ENCODE measurements around the gene DNAH17.

Gene DNAH17

GRCh38 chr17:78476973-78477372 is 100.2 kb downstream of the DNAH17 start:
- Histone ChIP-seq H3K27ac (ENCODE audit: low read length) (no peak overlapping the region), H3K27me3 (ENCODE audit: control insufficient read depth, insufficient read depth, low read length) (no peaks in the 10 kb centered on the region), H3K36me3 (ENCODE audit: control insufficient read depth, insufficient read depth, low read length) (no peaks in the 10 kb centered on the region), H3K9me3 (ENCODE audit: control insufficient read depth, insufficient read depth, low read length) (no peaks in the 10 kb centered on the region), H3K4me1 (ENCODE audit: control insufficient read depth, insufficient read depth, low read length) (no peaks in the 10 kb centered on the region), H3K4me3 (ENCODE audit: low read length) (no peak overlapping the region)
- DNase-seq (ENCODE audit: low read depth, low spot score): no peak
- no CpG with 5 or more reads among the region's 5 CpGs for WGBS (ENCODE audit: insufficient coverage, insufficient read length)

DNA sequence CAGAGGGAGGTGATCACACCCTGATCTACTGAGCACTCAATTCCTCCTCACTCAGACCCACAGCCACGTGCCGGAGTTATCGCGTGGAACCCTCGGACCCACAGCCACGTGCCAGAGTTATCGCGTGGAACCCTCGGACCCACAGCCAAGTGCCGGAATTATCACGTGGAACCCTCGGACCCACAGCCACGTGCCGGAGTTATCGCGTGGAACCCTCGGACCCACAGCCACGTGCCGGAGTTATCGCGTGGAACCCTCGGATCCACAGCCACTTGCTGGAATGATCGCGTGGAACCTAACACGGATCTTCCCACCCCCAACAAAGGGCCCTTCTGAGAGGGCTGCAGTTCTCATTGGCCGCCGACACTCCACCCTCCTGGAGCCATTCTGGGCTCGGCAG is 101.0 kb downstream of the DNAH17 start:
- no peak overlapping the region for H3K4me3 ChIP-seq (ENCODE audit: low read length)
- no peak for DNase-seq (ENCODE audit: low read depth, low spot score)

GRCh38 chr17:78475211-78475610 is 102.0 kb downstream of the DNAH17 start:
- Histone ChIP-seq H3K9me3 (ENCODE audit: control insufficient read depth, insufficient read depth, low read length) (no peaks in the 10 kb centered on the region), H3K4me1 (ENCODE audit: control insufficient read depth, insufficient read depth, low read length) (no peaks in the 10 kb centered on the region), H3K36me3 (ENCODE audit: control insufficient read depth, insufficient read depth, low read length) (no peaks in the 10 kb centered on the region), H3K27ac (ENCODE audit: low read length) (no peak overlapping the region), H3K4me3 (ENCODE audit: low read length) (no peak overlapping the region), H3K27me3 (ENCODE audit: control insufficient read depth, insufficient read depth, low read length) (no peaks in the 10 kb centered on the region)
- no peak for DNase-seq (ENCODE audit: low read depth, low spot score)
- no CpG with 5 or more reads among the region's 16 CpGs for WGBS (ENCODE audit: insufficient coverage, insufficient read length)

More for the DNA sequence above, 101.0 kb downstream of the DNAH17 start:
- H3K27me3 ChIP-seq (ENCODE audit: control insufficient read depth, insufficient read depth, low read length): no peaks in the 10 kb centered on the region
- no peaks in the 10 kb centered on the region for H3K9me3 ChIP-seq (ENCODE audit: control insufficient read depth, insufficient read depth, low read length)
- no peaks in the 10 kb centered on the region for H3K36me3 ChIP-seq (ENCODE audit: control insufficient read depth, insufficient read depth, low read length)
- no CpG with 5 or more reads among the region's 28 CpGs for whole genome bisulfite sequencing (ENCODE audit: insufficient coverage, insufficient read length)
- H3K4me1 ChIP-seq (ENCODE audit: control insufficient read depth, insufficient read depth, low read length): no peaks in the 10 kb centered on the region
- no peak overlapping the region for H3K27ac ChIP-seq (ENCODE audit: low read length)

GRCh38 chr17:78474614-78475146 is 102.5 kb downstream of the DNAH17 start:
- no peak overlapping the region for H3K27ac ChIP-seq (ENCODE audit: low read length)
- H3K27me3 ChIP-seq (ENCODE audit: control insufficient read depth, insufficient read depth, low read length): no peaks in the 10 kb centered on the region
- H3K36me3 ChIP-seq (ENCODE audit: control insufficient read depth, insufficient read depth, low read length): no peaks in the 10 kb centered on the region
- WGBS (ENCODE audit: insufficient coverage, insufficient read length): no CpG with 5 or more reads among the region's 18 CpGs
- no peaks in the 10 kb centered on the region for H3K9me3 ChIP-seq (ENCODE audit: control insufficient read depth, insufficient read depth, low read length)
- H3K4me1 ChIP-seq (ENCODE audit: control insufficient read depth, insufficient read depth, low read length): no peaks in the 10 kb centered on the region
- no peak overlapping the region for H3K4me3 ChIP-seq (ENCODE audit: low read length)
- DNase-seq (ENCODE audit: low read depth, low spot score): no peak

- no CpG with 5 or more reads among the region's 12 CpGs for WGBS (ENCODE audit: insufficient coverage, insufficient read length)
- DNase-seq (ENCODE audit: low read depth, low spot score): no peak
- Histone ChIP-seq H3K36me3 (ENCODE audit: control insufficient read depth, insufficient read depth, low read length) (no peaks in the 10 kb centered on the region), H3K4me1 (ENCODE audit: control insufficient read depth, insufficient read depth, low read length) (no peaks in the 10 kb centered on the region), H3K27ac (ENCODE audit: low read length) (no peak overlapping the region), H3K27me3 (ENCODE audit: control insufficient read depth, insufficient read depth, low read length) (no peaks in the 10 kb centered on the region), H3K4me3 (ENCODE audit: low read length) (no peak overlapping the region), H3K9me3 (ENCODE audit: control insufficient read depth, insufficient read depth, low read length) (no peaks in the 10 kb centered on the region)
Observed at GRCh38 chr17:78473951-78474613, 103.1 kb downstream of the DNAH17 start.

GRCh38 chr17:78472035-78472905 is 104.9 kb downstream of the DNAH17 start:
- WGBS (ENCODE audit: insufficient coverage, insufficient read length): 100% methylated on average over 4 of the region's 29 CpGs
- Histone ChIP-seq H3K36me3 (ENCODE audit: control insufficient read depth, insufficient read depth, low read length) (no peaks in the 10 kb centered on the region), H3K4me3 (ENCODE audit: low read length) (no peak overlapping the region), H3K27ac (ENCODE audit: low read length) (no peak overlapping the region), H3K4me1 (ENCODE audit: control insufficient read depth, insufficient read depth, low read length) (no peaks in the 10 kb centered on the region), H3K27me3 (ENCODE audit: control insufficient read depth, insufficient read depth, low read length) (no peaks in the 10 kb centered on the region), H3K9me3 (ENCODE audit: control insufficient read depth, insufficient read depth, low read length) (no peaks in the 10 kb centered on the region)
- no peak for DNase-seq (ENCODE audit: low read depth, low spot score)

GRCh38 chr17:78471635-78472034 is 105.6 kb downstream of the DNAH17 start:
- H3K27me3 ChIP-seq (ENCODE audit: control insufficient read depth, insufficient read depth, low read length): no peaks in the 10 kb centered on the region
- H3K4me3 ChIP-seq (ENCODE audit: low read length): no peak overlapping the region
- no CpG with 5 or more reads among the region's 12 CpGs for WGBS (ENCODE audit: insufficient coverage, insufficient read length)
- DNase-seq (ENCODE audit: low read depth, low spot score): no peak
- H3K9me3 ChIP-seq (ENCODE audit: control insufficient read depth, insufficient read depth, low read length): no peaks in the 10 kb centered on the region
- no peaks in the 10 kb centered on the region for H3K4me1 ChIP-seq (ENCODE audit: control insufficient read depth, insufficient read depth, low read length)
- H3K36me3 ChIP-seq (ENCODE audit: control insufficient read depth, insufficient read depth, low read length): no peaks in the 10 kb centered on the region
- no peak overlapping the region for H3K27ac ChIP-seq (ENCODE audit: low read length)

GRCh38 chr17:78469443-78469842 is 107.8 kb downstream of the DNAH17 start:
- no CpG with 5 or more reads among the region's 7 CpGs for WGBS (ENCODE audit: insufficient coverage, insufficient read length)
- H3K4me1 ChIP-seq (ENCODE audit: control insufficient read depth, insufficient read depth, low read length): no peaks in the 10 kb centered on the region
- no peaks in the 10 kb centered on the region for H3K9me3 ChIP-seq (ENCODE audit: control insufficient read depth, insufficient read depth, low read length)
- H3K27me3 ChIP-seq (ENCODE audit: control insufficient read depth, insufficient read depth, low read length): no peaks in the 10 kb centered on the region
- H3K36me3 ChIP-seq (ENCODE audit: control insufficient read depth, insufficient read depth, low read length): no peaks in the 10 kb centered on the region
- DNase-seq (ENCODE audit: low read depth, low spot score): no peak
- no peak overlapping the region for H3K27ac ChIP-seq (ENCODE audit: low read length)
- H3K4me3 ChIP-seq (ENCODE audit: low read length): no peak overlapping the region

DNA sequence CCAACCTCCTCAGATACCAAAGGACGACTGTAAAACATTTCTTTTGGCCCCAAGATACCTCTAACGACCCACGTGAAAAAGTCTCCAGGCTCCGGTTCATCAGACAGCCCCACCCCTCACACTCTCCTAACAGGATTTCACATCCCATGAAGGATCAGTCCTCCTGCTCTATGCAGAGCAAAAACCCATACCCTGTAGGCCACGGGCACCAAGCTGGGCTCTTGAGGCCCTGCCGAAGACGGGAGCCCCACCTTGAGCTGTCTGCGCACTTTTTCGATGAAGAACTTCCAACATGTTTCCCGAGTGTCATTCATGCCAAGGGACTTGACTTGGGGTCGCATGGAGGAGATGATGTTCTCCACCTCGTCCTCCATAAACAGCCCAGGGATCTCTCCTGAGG is 108.8 kb downstream of the DNAH17 start:
- no CpG with 5 or more reads among the region's 12 CpGs for WGBS (ENCODE audit: insufficient coverage, insufficient read length)
- no peaks in the 10 kb centered on the region for H3K9me3 ChIP-seq (ENCODE audit: control insufficient read depth, insufficient read depth, low read length)
- H3K36me3 ChIP-seq (ENCODE audit: control insufficient read depth, insufficient read depth, low read length): no peaks in the 10 kb centered on the region

GRCh38 chr17:78466786-78467715 is 110.1 kb downstream of the DNAH17 start:
- H3K27ac ChIP-seq (ENCODE audit: low read length): no peak overlapping the region
- WGBS (ENCODE audit: insufficient coverage, insufficient read length): no CpG with 5 or more reads among the region's 26 CpGs
- H3K9me3 ChIP-seq (ENCODE audit: control insufficient read depth, insufficient read depth, low read length): no peaks in the 10 kb centered on the region
- DNase-seq (ENCODE audit: low read depth, low spot score): no peak
- H3K4me1 ChIP-seq (ENCODE audit: control insufficient read depth, insufficient read depth, low read length): no peaks in the 10 kb centered on the region
- no peak overlapping the region for H3K4me3 ChIP-seq (ENCODE audit: low read length)
- no peaks in the 10 kb centered on the region for H3K27me3 ChIP-seq (ENCODE audit: control insufficient read depth, insufficient read depth, low read length)
- H3K36me3 ChIP-seq (ENCODE audit: control insufficient read depth, insufficient read depth, low read length): no peaks in the 10 kb centered on the region

More for the DNA sequence above, 108.8 kb downstream of the DNAH17 start:
- H3K4me3 ChIP-seq (ENCODE audit: low read length): no peak overlapping the region
- no peak for DNase-seq (ENCODE audit: low read depth, low spot score)
- H3K4me1 ChIP-seq (ENCODE audit: control insufficient read depth, insufficient read depth, low read length): no peaks in the 10 kb centered on the region
- no peaks in the 10 kb centered on the region for H3K27me3 ChIP-seq (ENCODE audit: control insufficient read depth, insufficient read depth, low read length)
- no peak overlapping the region for H3K27ac ChIP-seq (ENCODE audit: low read length)

All from iPS DF 6.9 (cell line).